Upper lobe of left lung (tissue), 6 donors: ENCODE measurements around the gene NF1. TPM values are rescaled to one million over a fixed set of nuclear protein-coding genes. Genes with fewer than 3 reads are reported as not detected.
A peak's percentile ranks its signal among the peaks of the same experiment; 100 is the strongest.

Experiments used
- ATAC-seq, 2 donors: fragments of 200-7000 bp; cut with Tn5 transposase; one replicate each; pipeline ENCODE4 v1.9.1; 2022; ENCODE audit warnings: mild to moderate bottlenecking in 2 of 2, moderate library complexity in 2 of 2; ENCODE audit not compliant: low FRiP score in 2 of 2
- DNase-seq, 2 donors: peaks; one replicate each; pipeline ENCODE4 v3.0.0-alpha.2; 2019 to 2020
- H3K27ac ChIP-seq, 4 donors: fragments of 200-600 bp; sonication (generic); one replicate each; pipeline ENCODE4 v1.5.1; 2016 to 2019
- H3K27me3 ChIP-seq, 4 donors: fragments of 200-600 bp; sonication (generic); one replicate each; pipeline ENCODE4 v1.5.1; 2017 to 2019
- H3K36me3 ChIP-seq, 4 donors: fragments of 200-600 bp; sonication (generic); one replicate each; pipeline ENCODE4 v1.5.1; 2016 to 2019
- H3K4me1 ChIP-seq, 4 donors: fragments of 200-600 bp; sonication (generic); one replicate each; pipeline ENCODE4 v1.5.1; 2018 to 2019
- H3K4me3 ChIP-seq, 4 donors: fragments of 200-600 bp; sonication (generic); one replicate each; pipeline ENCODE4 v1.5.1; 2017 to 2019; ENCODE audit warnings: mild to moderate bottlenecking in 2 of 4, moderate library complexity in 1 of 4
- H3K9me3 ChIP-seq, 4 donors: fragments of 200-600 bp; sonication (generic); one replicate each; pipeline ENCODE4 v1.5.1; 2018 to 2019
- CTCF ChIP-seq, 6 experiments: fragments of 450-650 bp in 4 of 6; fragments of 200-600 bp in 2 of 6; sonication (generic) in 2 of 6; IDR thresholded peaks; one replicate each; pipeline ENCODE4 v1.5.1; 2016 to 2019; ENCODE audit warnings: antibody characterized with exemption in 6 of 6
- EP300 ChIP-seq, 4 donors: sonication (generic); formaldehyde crosslinking; IDR thresholded peaks; one replicate each; pipeline ENCODE4 v1.5.1; 2017; ENCODE audit warnings: antibody characterized with exemption in 4 of 4, control low read depth in 2 of 4
- POLR2A ChIP-seq, 4 donors: fragments of 450-650 bp; IDR thresholded peaks; one replicate each; pipeline ENCODE4 v1.5.1; 2016 to 2017; ENCODE audit warnings: antibody characterized with exemption in 4 of 4, mild to moderate bottlenecking in 2 of 4
- POLR2AphosphoS5 ChIP-seq, 2 donors: sonication (generic); formaldehyde crosslinking; IDR thresholded peaks; one replicate each; pipeline ENCODE4 v1.5.1; 2017; ENCODE audit warnings: antibody characterized with exemption in 2 of 2
- whole genome bisulfite sequencing, 2 donors: methylation state at CpG; one replicate each; pipeline ENCODE4 v1.1.5; 2017 to 2018; 5-methylcytosine and 5-hydroxymethylcytosine counted together
- total RNA-seq, 6 donors: library from RNA; depleted of rRNA in 4 of 6; stranded (reverse); fragments of >200 nt in 4 of 6; gene quantifications; one replicate each; pipeline versions ENCODE4 v1.1.0 to v1.2.1, GENCODE V29; 2016 to 2021
- donor health status: DM: no; HTN: no; CAD: no; lungs with moderate emphysema.
- donor health status: DM: no; HTN: yes; CAD: no; lungs with severe emphysema.

NF1 gene
- total RNA-seq, 6 donors from 2014 or later: 35.5 to 85.1 (median 47.1) TPM

- Histone ChIP-seq H3K36me3 (no peaks in the 10 kb centered on the region), H3K9me3 (no peaks in the 10 kb centered on the region), H3K27me3 (no peaks in the 10 kb centered on the region), H3K4me3 (no peak overlapping the region), H3K4me1 (peaks cover 6 to 11% (median 8%) of the 10 kb centered on the region in 4 donors), H3K27ac (no peak overlapping the region)
- DNase-seq: no peak
- no peak for ATAC-seq
- TF ChIP-seq CTCF (IDR thresholded peaks at IDR 0.05) (no peak), POLR2A (IDR thresholded peaks at IDR 0.05) (no peak), EP300 (IDR thresholded peaks at IDR 0.05) (no peak), POLR2AphosphoS5 (IDR thresholded peaks at IDR 0.05) (no peak)
- WGBS, 2 donors: 93 to 96% methylated on average over 9 of the region's 9 CpGs
Measured at GRCh38 chr17:31050948-31051347, 43.8 kb upstream of the NF1 start.

GRCh38 chr17:31051506-31051905, 43.3 kb upstream of the NF1 start:
- TF ChIP-seq EP300 (IDR thresholded peaks at IDR 0.05): no peak
- no peak for TF ChIP-seq POLR2AphosphoS5 (IDR thresholded peaks at IDR 0.05)
- no peak for TF ChIP-seq POLR2A (IDR thresholded peaks at IDR 0.05)
- no peak for TF ChIP-seq CTCF (IDR thresholded peaks at IDR 0.05)
- peak overlapping the region in 3 of 4 donors; percentile 16 to 57 (median 36) for H3K27ac ChIP-seq
- no peaks in the 10 kb centered on the region for H3K36me3 ChIP-seq
- H3K4me3 ChIP-seq: no peak overlapping the region
- WGBS, 2 donors: 67 to 93% methylated on average over 2 of the region's 2 CpGs
- no peaks in the 10 kb centered on the region for H3K27me3 ChIP-seq
- ATAC-seq: no peak
- DNase-seq: no peak
- no peaks in the 10 kb centered on the region for H3K9me3 ChIP-seq
- peaks cover 6 to 11% (median 8%) of the 10 kb centered on the region in 4 donors for H3K4me1 ChIP-seq

GRCh38 chr17:31052187-31052889, 42.4 kb upstream of the NF1 start:
- DNase-seq: peak in 1 of 2 donors; percentile 48
- 52 to 57% methylated on average over 9 of the region's 9 CpGs for WGBS, 2 donors
- peak; percentile 71 to 95 for ATAC-seq
- Histone ChIP-seq H3K27me3 (no peaks in the 10 kb centered on the region), H3K4me3 (no peak overlapping the region), H3K36me3 (no peaks in the 10 kb centered on the region), H3K9me3 (no peaks in the 10 kb centered on the region), H3K4me1 (peaks cover 6 to 11% (median 8%) of the 10 kb centered on the region in 4 donors), H3K27ac (peak overlapping the region; percentile 16 to 57 (median 26))
- TF ChIP-seq POLR2A (IDR thresholded peaks at IDR 0.05): no peak
- no peak for TF ChIP-seq EP300 (IDR thresholded peaks at IDR 0.05)

- no peak for TF ChIP-seq POLR2A (IDR thresholded peaks at IDR 0.05)
- TF ChIP-seq CTCF (IDR thresholded peaks at IDR 0.05): no peak
- no peak for TF ChIP-seq POLR2AphosphoS5 (IDR thresholded peaks at IDR 0.05)
- H3K27me3 ChIP-seq: no peaks in the 10 kb centered on the region
- DNase-seq: no peak
- WGBS, 2 donors: 85 to 86% methylated on average over 4 of the region's 4 CpGs
- H3K4me1 ChIP-seq: peaks cover 6 to 11% (median 8%) of the 10 kb centered on the region in 4 donors
- H3K36me3 ChIP-seq: no peaks in the 10 kb centered on the region
- H3K9me3 ChIP-seq: no peaks in the 10 kb centered on the region
- no peak overlapping the region for H3K4me3 ChIP-seq
- no peak for ATAC-seq
- H3K27ac ChIP-seq: no peak overlapping the region
Measured at GRCh38 chr17:31053071-31053470, 41.7 kb upstream of the NF1 start.

GRCh38 chr17:31054761-31055160, 40.0 kb upstream of the NF1 start:
- WGBS, 2 donors: 88 to 92% methylated on average over 3 of the region's 3 CpGs
- H3K36me3 ChIP-seq: no peaks in the 10 kb centered on the region
- H3K27me3 ChIP-seq: no peaks in the 10 kb centered on the region
- H3K9me3 ChIP-seq: no peaks in the 10 kb centered on the region
- no peak overlapping the region for H3K4me3 ChIP-seq
- H3K27ac ChIP-seq: no peak overlapping the region
- TF ChIP-seq CTCF (IDR thresholded peaks at IDR 0.05) (no peak), POLR2A (IDR thresholded peaks at IDR 0.05) (no peak), EP300 (IDR thresholded peaks at IDR 0.05) (no peak), POLR2AphosphoS5 (IDR thresholded peaks at IDR 0.05) (no peak)
- DNase-seq (no peak), ATAC-seq (no peak)
- H3K4me1 ChIP-seq: peaks cover 6 to 11% (median 8%) of the 10 kb centered on the region in 4 donors
